ENCODE measurements around the gene CD300LF. TPM values are rescaled to one million over a fixed set of nuclear protein-coding genes. Genes with fewer than 3 reads are reported as not detected.

The CD300LF gene
- total RNA-seq, 1 experiment from 2014 or later = not detected

DNA sequence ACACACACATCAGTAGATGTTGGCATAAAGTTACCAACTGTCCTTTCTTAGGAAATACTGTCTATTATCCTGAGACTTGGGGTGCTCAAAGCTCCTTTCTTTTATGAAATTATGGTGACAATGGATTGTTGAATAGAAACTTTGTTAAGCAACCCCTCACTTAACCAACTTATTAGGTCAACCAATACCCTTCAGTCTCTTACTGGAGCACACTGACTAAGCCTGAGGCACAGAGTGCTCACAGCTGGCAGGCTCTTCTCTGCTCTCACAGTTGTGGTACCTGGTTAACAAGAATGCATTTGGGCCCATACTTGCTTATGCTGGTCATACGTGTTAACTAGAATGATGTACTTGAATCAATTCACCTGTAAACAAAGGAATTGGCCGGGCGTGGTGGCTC, 24.8 kb downstream of the CD300LF start:
- no peak for DNase-seq (ENCODE audit: low read depth)

DNA sequence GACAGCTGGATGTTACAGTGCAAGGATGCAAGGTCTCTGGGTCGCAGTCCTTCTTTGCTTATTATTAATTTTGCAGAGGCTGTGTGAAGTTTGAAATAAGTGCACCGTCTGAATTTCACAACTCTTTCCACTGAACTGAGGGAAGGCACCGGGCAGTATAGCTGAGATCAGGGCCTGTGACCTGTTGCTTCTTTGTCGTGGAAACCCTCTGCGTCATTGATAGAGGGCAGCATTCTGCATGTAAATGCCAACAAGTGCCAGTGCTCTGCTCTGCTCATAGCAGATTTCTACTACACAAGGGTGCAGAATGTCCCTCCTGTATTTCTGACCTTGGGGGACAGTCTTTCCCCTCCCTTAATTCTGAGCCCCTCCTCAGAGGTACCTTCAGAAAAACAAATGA, 26.0 kb downstream of the CD300LF start:
- DNase-seq (ENCODE audit: low read depth) = peak; percentile 4

DNA sequence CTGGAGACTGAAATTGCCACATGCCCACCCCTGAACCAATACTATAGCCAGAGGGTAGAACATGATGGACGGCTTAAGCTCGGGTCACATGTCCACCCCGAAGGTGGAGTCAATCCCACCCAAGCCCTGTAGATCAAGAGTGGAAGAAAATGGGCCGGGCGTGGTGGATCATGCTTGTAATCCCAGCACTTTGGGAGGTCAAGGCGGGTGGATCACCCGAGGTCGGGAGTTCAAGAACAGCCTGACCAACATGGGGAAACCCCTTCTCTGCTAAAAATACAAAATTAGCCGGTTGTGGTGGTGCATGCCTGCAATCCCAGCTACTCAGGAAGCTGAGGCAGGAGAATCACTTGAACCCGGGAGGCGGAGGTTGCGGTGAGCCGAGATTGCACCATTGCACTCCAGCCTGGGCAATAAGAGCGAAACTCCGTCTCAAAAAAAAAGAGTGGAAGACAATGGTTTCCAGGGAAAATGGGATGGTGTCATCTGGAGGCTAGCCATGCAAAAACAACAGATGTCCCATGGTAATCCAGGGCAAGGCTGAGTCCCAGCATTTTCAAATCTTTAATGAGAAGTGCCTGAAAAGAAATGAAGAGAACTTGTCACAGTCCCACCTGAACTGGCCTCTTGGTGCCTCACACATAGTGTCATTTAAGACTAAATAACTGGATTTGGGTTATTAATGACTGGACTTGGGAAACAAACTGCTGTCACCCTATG, 30.1 kb downstream of the CD300LF start:
- no peak for DNase-seq (ENCODE audit: low read depth)

DNA sequence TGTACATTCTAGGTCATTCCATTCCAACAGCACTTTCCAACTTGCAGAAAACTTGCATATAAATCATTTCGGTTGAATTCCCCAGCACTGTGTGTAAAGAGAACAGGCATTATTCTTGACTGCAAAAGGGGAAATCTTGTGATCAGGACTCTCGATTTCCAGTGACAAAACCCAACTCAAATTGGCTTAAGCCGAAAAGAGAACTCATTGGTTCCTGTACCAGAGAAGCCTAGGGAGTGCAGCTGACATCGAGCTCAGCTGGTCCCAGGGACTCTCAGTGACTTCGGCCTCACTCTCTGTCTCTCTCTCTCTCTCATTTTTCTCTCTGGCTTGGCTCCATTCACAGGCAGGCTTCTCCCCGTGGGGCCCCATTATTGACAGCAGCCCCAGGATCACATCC, 30.7 kb downstream of the CD300LF start:
- no peak for DNase-seq (ENCODE audit: low read depth)

DNA sequence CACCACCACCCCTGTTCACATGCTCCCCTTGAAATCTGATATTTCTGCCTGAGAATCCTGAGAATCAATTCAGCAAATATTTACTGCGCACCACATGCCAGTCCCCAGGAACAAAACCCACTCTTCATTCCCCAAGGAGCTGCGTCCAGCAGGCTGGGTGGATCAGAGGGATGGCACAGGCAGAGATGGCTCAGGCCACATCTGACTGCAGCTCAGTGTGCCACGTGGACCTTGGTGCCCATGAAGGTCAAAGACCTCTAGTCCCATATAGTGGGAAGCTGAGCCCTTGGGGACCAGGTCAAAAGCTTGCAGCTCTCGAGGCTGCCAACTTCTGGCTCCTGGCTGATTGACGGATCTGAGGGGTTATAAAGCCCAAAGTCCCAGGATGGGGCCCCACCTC, 31.8 kb downstream of the CD300LF start:
- no peak for DNase-seq (ENCODE audit: low read depth)

DNA sequence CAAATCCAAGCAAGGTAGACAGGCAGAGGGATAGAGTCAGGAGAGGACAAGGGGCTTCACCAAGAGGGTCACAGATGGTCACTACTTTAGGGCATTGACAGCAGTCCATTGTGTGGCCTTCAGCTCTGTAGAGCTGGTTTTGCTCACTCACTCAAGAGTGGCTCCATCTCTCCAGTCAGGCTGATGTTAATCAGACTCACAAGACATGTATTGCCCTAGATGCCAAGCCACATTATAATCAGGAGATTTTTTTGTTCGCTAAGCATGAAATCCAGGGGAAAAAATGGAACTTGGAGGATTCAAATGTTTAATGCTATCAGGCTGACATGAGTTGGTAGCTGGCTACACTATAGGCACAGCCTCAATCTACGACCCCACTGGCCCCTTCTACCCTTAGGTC, 32.5 kb downstream of the CD300LF start:
- DNase-seq (ENCODE audit: low read depth) = no peak

DNA sequence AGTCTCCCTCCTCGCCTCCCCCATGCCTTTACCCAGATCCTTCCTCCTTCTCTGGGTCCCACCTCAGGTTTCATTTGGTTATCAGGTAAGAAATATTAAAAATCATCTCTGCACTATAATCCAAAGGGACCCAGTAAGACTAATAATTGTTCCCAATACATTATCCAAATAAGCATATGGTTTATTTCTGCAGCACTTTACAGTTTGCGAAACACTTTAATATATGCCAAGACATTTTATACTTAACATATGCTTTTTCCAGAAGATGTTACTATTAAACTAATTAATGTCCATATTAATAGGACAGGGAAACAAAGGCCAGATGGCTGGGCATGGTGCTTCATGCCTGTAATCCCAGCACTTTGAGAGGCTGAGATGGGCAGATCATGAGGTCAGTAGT, 33.3 kb downstream of the CD300LF start:
- DNase-seq (ENCODE audit: low read depth) = no peak

DNA sequence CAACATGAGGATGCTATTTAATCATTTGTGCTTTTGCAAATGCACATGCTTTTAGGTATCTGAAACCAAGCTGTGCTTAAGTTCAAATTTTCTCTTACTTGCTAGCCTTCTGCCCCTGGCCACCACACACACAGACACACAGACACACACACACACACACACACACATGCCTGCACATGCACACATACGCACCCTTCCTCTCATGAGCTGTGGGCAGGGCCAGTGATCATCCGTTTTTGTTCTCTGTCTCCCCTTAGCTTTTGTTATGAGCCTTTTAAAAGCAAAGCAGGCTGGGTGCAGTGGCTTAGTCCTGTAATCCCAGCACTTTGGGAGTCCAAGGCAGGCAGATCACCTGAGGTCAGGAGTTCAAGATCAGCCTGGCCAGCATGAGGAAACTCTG, 34.2 kb downstream of the CD300LF start:
- no peak for DNase-seq (ENCODE audit: low read depth)

DNA sequence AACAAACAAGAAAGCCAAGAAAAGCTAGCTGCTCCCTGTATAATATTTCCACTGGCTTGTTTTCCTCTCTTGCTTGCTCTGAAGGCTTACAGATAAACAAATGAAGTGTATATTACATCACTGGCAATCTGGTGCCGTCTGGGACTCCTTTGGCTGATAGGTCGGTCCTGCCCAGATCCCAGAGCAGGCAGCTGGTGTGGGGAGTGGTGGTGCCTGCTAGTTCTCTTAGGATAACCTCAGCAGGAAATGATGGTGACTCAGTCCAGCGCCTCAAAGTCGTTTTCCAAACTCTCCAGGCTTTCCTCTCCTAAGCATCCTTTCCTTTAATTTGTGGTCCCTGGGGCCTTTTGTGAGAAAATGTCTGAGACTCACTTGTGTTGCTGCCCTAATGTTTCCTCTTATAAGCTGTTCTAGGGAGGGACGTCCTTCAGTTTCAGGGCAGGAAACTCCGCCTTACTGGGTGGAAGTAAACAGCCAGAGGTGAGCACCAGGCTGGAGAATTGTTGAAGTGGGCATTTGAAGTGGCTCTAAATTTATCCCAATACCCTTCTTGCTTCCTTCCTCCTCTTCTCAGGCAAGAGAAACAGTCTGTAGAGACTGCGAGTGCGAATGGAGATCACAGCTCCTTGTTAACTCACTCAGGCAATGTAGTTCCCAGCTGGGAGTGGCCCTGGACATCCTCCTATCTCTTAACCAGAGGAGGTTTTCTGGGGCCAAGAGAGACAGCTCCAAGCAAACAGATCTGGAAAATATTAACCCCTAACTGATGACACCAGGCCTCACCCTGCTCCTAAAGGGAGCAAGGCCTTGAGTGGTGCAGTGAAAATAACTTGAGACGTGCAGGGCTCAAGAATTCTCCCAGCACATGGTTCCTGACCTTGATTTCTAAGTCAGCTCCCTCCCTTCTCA, 34.9 kb downstream of the CD300LF start:
- peak; percentile 25 for DNase-seq (ENCODE audit: low read depth)

DNA sequence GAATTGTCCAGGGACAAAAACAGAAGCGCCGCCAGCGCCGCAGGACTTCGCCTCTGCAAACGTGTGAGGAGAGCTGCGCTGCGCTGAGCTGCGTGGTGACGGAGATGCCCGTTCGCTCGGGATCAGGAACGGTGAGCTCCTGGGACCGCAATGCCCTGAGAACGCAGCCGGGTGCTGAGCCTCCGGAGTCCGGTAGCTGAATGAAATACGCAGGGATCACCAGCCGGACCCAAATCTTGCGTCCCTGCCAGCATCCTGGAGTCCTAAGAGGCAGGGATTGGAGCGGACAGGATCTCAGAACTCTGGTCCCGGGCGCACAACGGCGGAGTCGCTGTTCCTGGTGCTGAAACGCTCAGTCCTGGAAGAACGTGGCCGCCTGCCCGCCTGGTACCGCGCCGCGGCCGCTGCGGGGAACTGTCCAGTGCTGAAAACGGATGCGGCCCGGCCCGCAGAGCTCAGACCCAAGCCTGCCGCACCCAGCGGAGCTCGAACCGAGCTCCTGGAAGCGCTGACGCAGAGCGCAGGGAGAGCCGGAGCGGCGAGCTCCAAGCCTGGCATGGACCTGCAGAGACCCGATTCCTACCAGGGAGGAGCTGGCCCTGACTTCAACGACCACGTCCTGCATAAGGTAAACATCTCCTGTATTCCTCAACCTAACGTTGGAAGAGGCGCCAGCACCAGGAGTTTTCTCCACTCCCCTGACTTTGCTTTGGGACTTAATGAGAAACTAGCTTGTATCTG, 41.5 kb downstream of the CD300LF start:
- no peak for DNase-seq (ENCODE audit: low read depth)

DNA sequence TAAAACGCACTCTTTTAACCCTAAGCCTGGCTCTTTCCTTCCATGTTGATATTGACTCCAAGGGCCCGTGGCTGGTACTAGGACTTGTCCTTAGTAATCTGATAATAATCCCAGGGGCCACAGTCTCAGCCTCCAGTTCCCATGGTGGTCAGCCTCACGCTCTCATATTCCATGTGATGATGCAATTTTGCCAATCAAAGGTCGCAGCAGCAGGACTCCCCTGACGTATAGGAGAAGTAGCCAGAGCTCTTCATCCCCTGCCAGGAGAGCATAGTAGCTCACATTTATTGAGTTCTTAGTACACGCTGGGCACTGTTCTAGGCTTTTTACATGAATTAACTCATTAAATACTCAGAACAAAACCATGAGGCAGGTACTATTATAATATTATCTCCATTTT, 42.4 kb downstream of the CD300LF start:
- no peak for DNase-seq (ENCODE audit: low read depth)

DNA sequence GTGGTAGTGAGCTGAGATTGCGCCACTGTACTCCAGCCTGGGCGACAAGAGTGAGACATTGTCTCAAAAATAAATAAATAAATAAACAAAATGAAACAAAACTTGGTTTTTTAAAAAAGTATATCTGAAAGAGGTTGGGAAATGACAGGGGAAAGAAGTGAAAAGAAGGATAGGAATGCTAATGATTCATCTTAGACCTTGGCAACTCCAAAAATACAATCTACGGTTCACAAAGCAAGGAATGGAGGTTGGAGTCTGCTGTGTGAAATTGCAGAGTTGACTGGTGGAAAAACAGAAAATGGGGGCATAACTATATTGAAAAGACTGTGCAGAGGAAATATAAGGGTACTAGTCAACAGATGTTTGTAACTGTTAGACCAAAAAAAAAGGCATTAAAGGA, 49.2 kb downstream of the CD300LF start:
- no peak for DNase-seq (ENCODE audit: low read depth)

DNA sequence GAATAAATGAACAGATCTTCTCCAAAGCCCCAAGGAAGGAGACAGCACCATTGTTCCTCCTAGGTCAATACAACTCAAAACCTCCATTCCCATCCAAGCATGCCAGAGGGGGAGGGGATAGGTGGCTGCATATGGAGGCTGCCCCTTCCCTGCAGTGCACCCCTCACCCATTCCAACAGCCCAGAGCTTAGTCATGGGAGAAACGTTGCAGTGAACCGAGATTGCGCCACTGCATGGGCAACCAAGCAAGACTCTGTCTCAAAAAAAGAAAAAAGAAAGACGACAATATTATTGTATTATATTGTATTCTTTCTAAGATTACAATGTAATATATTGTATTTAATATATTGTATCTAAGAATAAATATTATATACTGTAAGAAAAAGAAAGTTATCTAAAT, 52.8 kb downstream of the CD300LF start:
- DNase-seq (ENCODE audit: low read depth) = no peak

DNA sequence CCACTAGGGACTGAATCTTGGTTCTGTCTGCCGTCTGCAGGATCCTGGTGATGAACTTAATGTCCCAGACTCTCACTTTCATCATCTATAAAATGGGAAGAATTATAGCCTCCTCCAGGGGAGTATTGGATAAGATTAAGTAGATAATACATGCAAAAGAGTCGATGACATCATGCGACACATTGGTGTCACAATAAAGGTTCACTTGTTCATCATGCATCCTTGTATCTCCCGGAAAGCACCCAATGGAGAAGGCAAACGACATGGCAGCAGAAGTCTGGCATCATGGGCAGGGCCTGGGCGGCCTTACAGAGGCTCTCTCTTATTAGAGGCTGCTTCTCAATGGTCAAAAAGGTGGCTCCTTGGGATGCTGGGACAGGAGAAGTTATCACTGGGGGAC, 54.1 kb downstream of the CD300LF start:
- DNase-seq (ENCODE audit: low read depth) = no peak

DNA sequence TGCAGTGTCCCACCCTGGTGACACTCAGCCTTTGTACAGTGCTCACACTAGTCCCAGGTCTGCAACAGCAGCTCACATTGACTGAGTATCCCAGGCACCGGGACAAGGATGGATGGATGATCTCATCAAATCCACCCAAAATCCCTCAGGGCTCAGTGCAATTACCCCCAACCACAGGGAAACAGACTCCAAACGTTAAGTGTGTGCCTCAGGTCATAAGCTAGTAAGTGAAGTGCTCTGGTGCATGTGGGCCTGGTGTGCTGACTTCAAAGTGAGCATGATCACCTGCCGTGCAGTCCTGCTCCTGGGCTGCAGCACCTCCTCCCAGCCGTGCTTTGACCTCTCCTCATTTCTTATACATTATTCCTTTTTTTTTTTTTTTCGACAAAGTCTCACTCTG, 58.0 kb downstream of the CD300LF start:
- peak; percentile 2 for DNase-seq (ENCODE audit: low read depth)

DNA sequence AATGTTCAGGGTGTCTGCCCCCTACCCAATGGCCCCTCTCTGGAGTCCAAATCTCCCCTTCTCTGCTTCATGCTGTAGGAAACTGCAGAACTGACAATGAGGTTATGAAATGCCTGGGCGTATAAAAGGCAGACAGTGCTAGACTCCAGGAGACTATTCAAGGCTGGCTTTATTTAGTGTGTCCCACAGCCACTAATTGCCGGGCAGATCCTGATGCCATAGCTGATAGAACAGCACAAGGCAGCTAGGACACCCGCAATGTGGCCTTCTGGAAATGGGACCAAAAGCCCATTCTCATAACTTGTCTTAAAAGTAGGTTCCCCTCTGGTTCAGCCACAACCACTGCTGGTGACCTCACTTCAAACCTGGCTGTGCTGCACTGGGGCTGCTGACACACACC, 60.7 kb downstream of the CD300LF start:
- no peak for DNase-seq (ENCODE audit: low read depth)

DNA sequence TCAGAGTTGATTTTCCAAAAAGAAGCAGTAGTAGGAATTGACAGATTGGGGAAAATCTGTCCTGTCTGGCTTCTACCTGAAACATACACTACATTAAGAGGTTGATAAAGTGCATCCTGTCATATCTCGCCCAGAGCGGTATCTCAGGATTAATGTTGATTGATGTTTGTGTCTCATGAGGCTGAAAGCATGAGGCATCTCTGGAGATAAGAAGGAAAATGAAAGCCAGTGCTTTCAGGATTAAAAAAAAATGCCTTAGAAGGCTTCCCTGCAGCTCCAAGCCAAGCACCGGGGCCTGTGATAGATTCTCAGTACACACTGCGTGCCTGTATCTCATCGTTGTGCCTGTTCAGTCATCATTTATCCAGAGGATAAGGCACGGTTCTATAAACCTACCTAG, 62.8 kb downstream of the CD300LF start:
- no peak for DNase-seq (ENCODE audit: low read depth)

DNA sequence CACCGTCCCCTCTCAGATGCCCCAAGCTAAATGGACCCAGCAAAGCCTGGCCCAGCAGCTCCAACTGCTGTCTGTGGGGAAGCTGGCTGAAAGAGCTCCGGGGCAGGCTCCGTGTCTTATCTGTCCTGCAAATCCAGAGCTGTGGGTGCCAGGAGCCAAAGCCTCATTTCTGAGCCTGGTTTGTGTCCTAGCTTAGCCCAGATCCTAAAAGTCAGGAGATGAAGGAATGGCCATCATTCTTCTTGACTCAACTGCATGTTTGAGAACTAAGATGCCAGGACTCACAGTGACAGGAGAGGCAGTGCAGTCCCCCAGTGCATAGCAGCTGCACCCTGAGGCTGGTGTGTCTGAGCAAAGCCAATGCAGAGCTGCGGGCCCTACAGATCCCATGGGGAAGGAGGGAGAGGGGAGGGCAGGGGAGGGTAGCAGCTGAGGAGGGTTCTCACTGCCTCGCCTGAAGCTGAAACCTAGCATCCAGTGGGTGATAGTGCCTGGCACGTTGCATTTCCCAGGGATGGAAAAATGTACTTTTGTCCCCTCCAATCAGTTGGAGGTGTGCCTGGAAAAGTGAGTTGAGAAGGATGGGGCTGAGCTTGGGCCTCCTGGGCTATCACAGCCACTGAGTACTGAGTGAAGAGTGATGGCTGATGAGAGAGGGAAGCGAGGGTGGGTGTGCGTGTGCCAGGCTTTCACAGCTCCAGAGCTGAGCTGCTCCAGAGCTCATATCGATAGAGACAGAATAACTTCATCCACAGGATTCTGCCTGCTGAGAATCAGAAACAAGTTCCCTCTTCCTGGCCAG, 64.7 kb downstream of the CD300LF start:
- no peak for DNase-seq (ENCODE audit: low read depth)

DNA sequence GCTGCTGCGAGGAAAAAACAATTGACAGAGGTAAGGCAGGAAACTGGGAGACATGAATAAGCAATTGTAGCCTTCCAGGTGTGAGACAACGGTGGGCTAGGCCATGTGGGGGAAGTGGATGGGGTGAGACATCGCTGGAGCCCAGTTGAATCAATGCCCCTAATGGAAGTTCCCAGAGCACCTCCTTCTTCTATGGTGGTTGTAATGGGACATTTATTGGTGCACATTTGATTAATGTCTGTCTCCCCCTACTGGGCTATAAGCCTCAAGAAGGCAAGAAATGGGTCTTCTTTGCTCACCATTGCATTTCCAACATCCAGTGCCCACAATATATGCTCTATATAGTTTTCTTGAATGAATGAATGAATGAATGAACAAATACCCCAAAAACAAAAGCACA, 66.5 kb downstream of the CD300LF start:
- peak; percentile 50 for DNase-seq (ENCODE audit: low read depth)

DNA sequence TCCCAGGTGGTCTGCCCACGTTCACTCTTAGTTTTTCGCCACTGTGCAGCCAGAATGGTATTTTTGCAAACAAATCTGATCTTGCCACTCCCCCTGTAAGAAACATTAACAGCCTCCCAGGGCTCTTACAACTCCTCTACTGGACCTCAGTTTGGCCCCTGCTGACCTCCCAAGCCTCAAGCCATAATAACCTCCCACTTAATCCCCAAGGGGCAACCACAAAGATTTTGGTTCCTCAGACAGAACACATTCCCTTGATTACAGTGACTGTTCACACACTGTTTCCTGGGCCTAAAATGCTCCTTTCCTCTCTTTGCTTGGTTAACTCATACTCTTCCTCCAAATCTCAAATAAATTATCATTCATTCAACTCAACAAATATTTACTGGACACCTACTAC, 67.7 kb downstream of the CD300LF start:
- DNase-seq (ENCODE audit: low read depth) = peak; percentile 8

DNA sequence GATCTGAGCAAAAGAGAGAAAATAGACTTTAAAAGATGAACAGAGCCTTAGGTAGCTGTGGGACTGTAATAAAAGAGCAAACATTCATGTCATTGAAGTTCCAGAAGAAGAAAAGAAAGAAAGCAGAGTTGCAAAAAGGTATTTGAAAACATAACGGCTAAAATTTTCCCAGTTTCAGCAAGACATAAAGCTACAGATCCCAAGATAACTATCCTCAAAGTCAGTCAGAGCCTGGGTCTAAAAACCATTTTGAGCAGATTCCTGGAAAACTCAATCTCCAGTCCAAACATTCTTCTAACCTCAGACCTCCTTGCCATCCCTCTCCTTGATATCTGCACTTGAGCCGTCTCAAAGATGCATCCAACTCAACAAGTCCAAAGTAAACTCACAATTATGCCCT, 68.3 kb downstream of the CD300LF start:
- DNase-seq (ENCODE audit: low read depth) = no peak
